ENCODE measurements around the gene MOV10. TPM values are rescaled to one million over a fixed set of nuclear protein-coding genes. Genes with fewer than 3 reads are reported as not detected.

The MOV10 gene
- total and polyA plus RNA-seq, 2 donors (not counting 1 experiment from before 2014, with no cell fraction given), result 31.0 to 46.2 TPM

GRCh38 chr1:112702420-112703261 lies 28.2 kb downstream of the MOV10 start:
- Histone ChIP-seq H3K9ac (ENCODE audit: low read length) (no peak overlapping the region), H4K20me1 (ENCODE audit: control insufficient read depth, insufficient read depth, low read length, poor library complexity, severe bottlenecking) (no peaks in the 10 kb centered on the region), H3K27ac (ENCODE audit: low read length in 2 of 2) (peak overlapping the region in 1 of 2 donors; percentile 86), H3K27me3 (replicated peaks in 1 of 4; ENCODE audit: control extremely low read depth in 1 of 4, control insufficient read depth in 3 of 4, insufficient read depth in 4 of 4, low read length in 3 of 4) (no peaks in the 10 kb centered on the region), H2AFZ (ENCODE audit: insufficient read depth, low read depth, low read length, poor library complexity, severe bottlenecking) (no peak overlapping the region), H3K4me3 (ENCODE audit: control extremely low read depth in 1 of 5, extremely low read depth in 1 of 5, insufficient read depth in 1 of 5, low read depth in 2 of 5, low read length in 4 of 5) (no peak overlapping the region), H3K79me2 (ENCODE audit: control insufficient read depth, insufficient read depth, low read length) (no peaks in the 10 kb centered on the region), H3K4me2 (replicated peaks; ENCODE audit: low read depth, low read length, poor library complexity, severe bottlenecking) (no peak overlapping the region), H3K36me3 (replicated peaks in 1 of 2; ENCODE audit: control extremely low read depth in 1 of 2, control insufficient read depth in 1 of 2, extremely low read depth in 1 of 2, insufficient read depth in 2 of 2, low read length in 1 of 2) (no peaks in the 10 kb centered on the region), H3K9me3 (ENCODE audit: control extremely low read depth in 1 of 3, control insufficient read depth in 2 of 3, insufficient read depth in 1 of 3, low read length in 2 of 3) (no peaks in the 10 kb centered on the region), H3K4me1 (ENCODE audit: control insufficient read depth in 2 of 2, insufficient read depth in 2 of 2, low read length in 2 of 2) (peaks cover 62 to 76% of the 10 kb centered on the region in 2 donors)
- intact Hi-C loops (cut with micrococcal nuclease), result no loop called here
- Mint-ChIP-seq H3K4me3 (no peak overlapping the region), H3K9me3 (ENCODE audit: insufficient read depth) (no peaks in the 10 kb centered on the region), H3K27ac (peak overlapping the region; percentile 96), H3K27me3 (no peaks in the 10 kb centered on the region), H3K4me1 (peaks cover 77% of the 10 kb centered on the region)
- ChIA-PET CTCF (interaction anchor here (1.0 to 2.7 kb wide), 4 partner anchors 201 to 312 kb away, joined by 4 to 21 read pairs (median 6); no protein-coding TSS in a partner anchor), POLR2A (interaction anchor here (0.9 to 1.0 kb wide), 2 partner anchors 11 to 236 kb away, joined by 3 read pairs; no protein-coding TSS in a partner anchor)
- ATAC-seq (ENCODE audit: low read depth), result no peak
- TF ChIP-seq CTCF (IDR thresholded peaks at IDR 0.05) (no peak), EZH2 (IDR thresholded peaks at IDR 0.05; ENCODE audit: borderline replicate concordance, insufficient read depth, low read depth, low read length, poor library complexity, severe bottlenecking) (no peak)
- no peak for DNase-seq
- 83% methylated on average over 11 of the region's 12 CpGs for WGBS (ENCODE audit: insufficient coverage)

- DNase-seq, result no peak
- intact Hi-C loops (cut with micrococcal nuclease), result no loop called here
- H3K27me3 Mint-ChIP-seq, result no peaks in the 10 kb centered on the region
These were observed 29.2 kb downstream of the MOV10 start for GRCh38 chr1:112703706-112704105.

More at GRCh38 chr1:112703706-112704105, 29.2 kb downstream of the MOV10 start:
- no peak overlapping the region for H3K9ac ChIP-seq (ENCODE audit: low read length)
- CTCF ChIA-PET, result interaction anchor here (0.8 to 2.7 kb wide), 6 partner anchors 11 to 313 kb away, joined by 3 to 21 read pairs (median 7); partner anchors contain the start of gene PPM1J
- H3K79me2 ChIP-seq (ENCODE audit: control insufficient read depth, insufficient read depth, low read length), result no peaks in the 10 kb centered on the region
- H3K27me3 ChIP-seq (replicated peaks in 1 of 4; ENCODE audit: control extremely low read depth in 1 of 4, control insufficient read depth in 3 of 4, insufficient read depth in 4 of 4, low read length in 3 of 4), result no peaks in the 10 kb centered on the region
- H3K4me3 ChIP-seq (ENCODE audit: control extremely low read depth in 1 of 5, extremely low read depth in 1 of 5, insufficient read depth in 1 of 5, low read depth in 2 of 5, low read length in 4 of 5), result no peak overlapping the region
- H3K4me2 ChIP-seq (replicated peaks; ENCODE audit: low read depth, low read length, poor library complexity, severe bottlenecking), result no peak overlapping the region
- Mint-ChIP-seq H3K27ac (peak overlapping the region; percentile 75), H3K9me3 (ENCODE audit: insufficient read depth) (no peaks in the 10 kb centered on the region), H3K4me3 (peak overlapping the region; percentile 7), H3K4me1 (peaks cover 83% of the 10 kb centered on the region)
- H2AFZ ChIP-seq (ENCODE audit: insufficient read depth, low read depth, low read length, poor library complexity, severe bottlenecking), result no peak overlapping the region
- peaks cover 65 to 80% of the 10 kb centered on the region in 2 donors for H3K4me1 ChIP-seq (ENCODE audit: control insufficient read depth in 2 of 2, insufficient read depth in 2 of 2, low read length in 2 of 2)
- no peak for ATAC-seq (ENCODE audit: low read depth)
- no peak for TF ChIP-seq CTCF (IDR thresholded peaks at IDR 0.05)
- no peak for TF ChIP-seq EZH2 (IDR thresholded peaks at IDR 0.05; ENCODE audit: borderline replicate concordance, insufficient read depth, low read depth, low read length, poor library complexity, severe bottlenecking)
- no peaks in the 10 kb centered on the region for H3K36me3 ChIP-seq (replicated peaks in 1 of 2; ENCODE audit: control extremely low read depth in 1 of 2, control insufficient read depth in 1 of 2, extremely low read depth in 1 of 2, insufficient read depth in 2 of 2, low read length in 1 of 2)
- no peaks in the 10 kb centered on the region for H4K20me1 ChIP-seq (ENCODE audit: control insufficient read depth, insufficient read depth, low read length, poor library complexity, severe bottlenecking)
- no peak overlapping the region for H3K27ac ChIP-seq (ENCODE audit: low read length in 2 of 2)
- H3K9me3 ChIP-seq (ENCODE audit: control extremely low read depth in 1 of 3, control insufficient read depth in 2 of 3, insufficient read depth in 1 of 3, low read length in 2 of 3), result no peaks in the 10 kb centered on the region
- 98% methylated on average over 6 of the region's 8 CpGs for WGBS (ENCODE audit: insufficient coverage)
- POLR2A ChIA-PET, result interaction anchor here (0.6 to 1.9 kb wide), 2 partner anchors 29 to 313 kb away, joined by 3 to 6 read pairs; partner anchors contain the start of gene MOV10
